ENCODE data around the gene HADHA. TPM values are rescaled to one million over a fixed set of nuclear protein-coding genes. Genes with fewer than 3 reads are reported as not detected.

The HADHA gene
- polyA plus RNA-seq, 1 of the 3 experiments (the other 2 are of a cell fraction), result 64.3 TPM

DNA sequence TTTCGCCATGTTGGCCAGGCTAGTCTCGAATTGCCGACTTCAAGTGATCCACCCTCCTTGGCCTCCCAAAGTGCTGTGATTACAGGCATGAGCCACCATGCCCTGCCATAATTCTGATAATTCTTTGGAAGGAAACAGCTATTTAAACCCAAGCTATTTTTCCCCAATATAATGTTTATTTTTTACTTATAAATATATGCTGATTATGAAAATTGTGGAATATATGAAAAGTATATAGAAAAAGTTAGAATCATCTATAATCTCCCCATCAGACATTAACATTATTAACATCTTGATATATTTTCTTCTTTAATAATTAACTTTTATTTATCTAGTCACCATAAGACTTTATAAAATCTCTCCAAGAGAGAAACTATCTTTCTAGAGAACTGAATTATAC lies 41.5 kb upstream of the HADHA start:
- CTCF ChIA-PET, result interaction anchor here (0.7 to 1.2 kb wide), 2 partner anchors 22 to 210 kb away, joined by 3 read pairs; no protein-coding TSS in a partner anchor
- WGBS (ENCODE audit: low lambda C conversion rate), result 100% methylated on average over 3 of the region's 3 CpGs
- Histone ChIP-seq H2AFZ (ENCODE audit: low read depth) (no peak overlapping the region), H3K4me3 (ENCODE audit: low read depth in 2 of 2, low read length in 1 of 2) (no peak overlapping the region), H3K4me2 (no peak overlapping the region), H3K79me2 (ENCODE audit: insufficient read depth) (no peaks in the 10 kb centered on the region), H3K27ac (ENCODE audit: low read depth in 2 of 2, low read length in 1 of 2) (no peak overlapping the region), H3F3A (replicated peaks; ENCODE audit: insufficient read depth) (peaks cover 10% of the 10 kb centered on the region), H3K36me3 (replicated peaks in 1 of 2; ENCODE audit: control insufficient read depth in 1 of 2, insufficient read depth in 2 of 2, low read length in 1 of 2) (peaks cover 49 to 60% of the 10 kb centered on the region in 2 experiments), H3K9me2 (no peaks in the 10 kb centered on the region), H3K27me3 (ENCODE audit: insufficient read depth) (no peaks in the 10 kb centered on the region), H4K20me1 (ENCODE audit: insufficient read depth) (no peaks in the 10 kb centered on the region), H3K9me3 (no peaks in the 10 kb centered on the region), H3K4me1 (ENCODE audit: control insufficient read depth in 1 of 2, insufficient read depth in 2 of 2, low read depth in 1 of 2, low read length in 1 of 2) (no peaks in the 10 kb centered on the region), H3K9ac (no peak overlapping the region)
- DNase-seq, result no peak
- POLR2A ChIA-PET, result no interaction called here
- TF ChIP-seq YY1 (IDR thresholded peaks at IDR 0.05; ENCODE audit: low read depth) (no peak), TAF1 (IDR thresholded peaks at IDR 0.05; ENCODE audit: borderline replicate concordance, low read depth, low read length) (no peak), POLR2AphosphoS5 (IDR thresholded peaks at IDR 0.05; ENCODE audit: low read depth, low read length) (no peak), FOSL2 (IDR thresholded peaks at IDR 0.05; ENCODE audit: borderline replicate concordance, low read depth) (no peak), NRF1 (IDR thresholded peaks at IDR 0.05; ENCODE audit: low read depth, low read length) (no peak), SIN3A (IDR thresholded peaks at IDR 0.05; ENCODE audit: borderline replicate concordance, low read depth, low read length) (no peak), RAD21 (IDR thresholded peaks at IDR 0.05; ENCODE audit: low read length) (no peak), EP300 (IDR thresholded peaks at IDR 0.05; ENCODE audit: borderline replicate concordance in 1 of 2, low read depth in 1 of 2, low read length in 1 of 2) (no peak), TEAD4 (IDR thresholded peaks at IDR 0.05; ENCODE audit: borderline replicate concordance, insufficient read depth) (no peak), ELF1 (IDR thresholded peaks at IDR 0.05) (no peak), JUND (IDR thresholded peaks at IDR 0.05) (no peak), GABPA (IDR thresholded peaks at IDR 0.05; ENCODE audit: low read depth) (no peak), GATA2 (CRISPR knock-in tag; IDR thresholded peaks at IDR 0.05) (no peak)
- TF ChIP-seq, protein P1, sequence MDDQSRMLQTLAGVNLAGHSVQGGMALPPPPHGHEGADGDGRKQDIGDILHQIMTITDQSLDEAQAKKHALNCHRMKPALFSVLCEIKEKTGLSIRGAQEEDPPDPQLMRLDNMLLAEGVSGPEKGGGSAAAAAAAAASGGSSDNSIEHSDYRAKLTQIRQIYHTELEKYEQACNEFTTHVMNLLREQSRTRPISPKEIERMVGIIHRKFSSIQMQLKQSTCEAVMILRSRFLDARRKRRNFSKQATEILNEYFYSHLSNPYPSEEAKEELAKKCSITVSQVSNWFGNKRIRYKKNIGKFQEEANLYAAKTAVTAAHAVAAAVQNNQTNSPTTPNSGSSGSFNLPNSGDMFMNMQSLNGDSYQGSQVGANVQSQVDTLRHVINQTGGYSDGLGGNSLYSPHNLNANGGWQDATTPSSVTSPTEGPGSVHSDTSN (IDR thresholded peaks at IDR 0.05), result no peak
- TF ChIP-seq, protein P2, sequence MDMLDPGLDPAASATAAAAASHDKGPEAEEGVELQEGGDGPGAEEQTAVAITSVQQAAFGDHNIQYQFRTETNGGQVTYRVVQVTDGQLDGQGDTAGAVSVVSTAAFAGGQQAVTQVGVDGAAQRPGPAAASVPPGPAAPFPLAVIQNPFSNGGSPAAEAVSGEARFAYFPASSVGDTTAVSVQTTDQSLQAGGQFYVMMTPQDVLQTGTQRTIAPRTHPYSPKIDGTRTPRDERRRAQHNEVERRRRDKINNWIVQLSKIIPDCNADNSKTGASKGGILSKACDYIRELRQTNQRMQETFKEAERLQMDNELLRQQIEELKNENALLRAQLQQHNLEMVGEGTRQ (IDR thresholded peaks at IDR 0.05; ENCODE audit: borderline replicate concordance, low read depth, low read length), result no peak
- TF ChIP-seq, protein P3, sequence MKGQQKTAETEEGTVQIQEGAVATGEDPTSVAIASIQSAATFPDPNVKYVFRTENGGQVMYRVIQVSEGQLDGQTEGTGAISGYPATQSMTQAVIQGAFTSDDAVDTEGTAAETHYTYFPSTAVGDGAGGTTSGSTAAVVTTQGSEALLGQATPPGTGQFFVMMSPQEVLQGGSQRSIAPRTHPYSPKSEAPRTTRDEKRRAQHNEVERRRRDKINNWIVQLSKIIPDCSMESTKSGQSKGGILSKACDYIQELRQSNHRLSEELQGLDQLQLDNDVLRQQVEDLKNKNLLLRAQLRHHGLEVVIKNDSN (IDR thresholded peaks at IDR 0.05; ENCODE audit: borderline replicate concordance, low read depth), result no peak
- TF ChIP-seq, protein P4, sequence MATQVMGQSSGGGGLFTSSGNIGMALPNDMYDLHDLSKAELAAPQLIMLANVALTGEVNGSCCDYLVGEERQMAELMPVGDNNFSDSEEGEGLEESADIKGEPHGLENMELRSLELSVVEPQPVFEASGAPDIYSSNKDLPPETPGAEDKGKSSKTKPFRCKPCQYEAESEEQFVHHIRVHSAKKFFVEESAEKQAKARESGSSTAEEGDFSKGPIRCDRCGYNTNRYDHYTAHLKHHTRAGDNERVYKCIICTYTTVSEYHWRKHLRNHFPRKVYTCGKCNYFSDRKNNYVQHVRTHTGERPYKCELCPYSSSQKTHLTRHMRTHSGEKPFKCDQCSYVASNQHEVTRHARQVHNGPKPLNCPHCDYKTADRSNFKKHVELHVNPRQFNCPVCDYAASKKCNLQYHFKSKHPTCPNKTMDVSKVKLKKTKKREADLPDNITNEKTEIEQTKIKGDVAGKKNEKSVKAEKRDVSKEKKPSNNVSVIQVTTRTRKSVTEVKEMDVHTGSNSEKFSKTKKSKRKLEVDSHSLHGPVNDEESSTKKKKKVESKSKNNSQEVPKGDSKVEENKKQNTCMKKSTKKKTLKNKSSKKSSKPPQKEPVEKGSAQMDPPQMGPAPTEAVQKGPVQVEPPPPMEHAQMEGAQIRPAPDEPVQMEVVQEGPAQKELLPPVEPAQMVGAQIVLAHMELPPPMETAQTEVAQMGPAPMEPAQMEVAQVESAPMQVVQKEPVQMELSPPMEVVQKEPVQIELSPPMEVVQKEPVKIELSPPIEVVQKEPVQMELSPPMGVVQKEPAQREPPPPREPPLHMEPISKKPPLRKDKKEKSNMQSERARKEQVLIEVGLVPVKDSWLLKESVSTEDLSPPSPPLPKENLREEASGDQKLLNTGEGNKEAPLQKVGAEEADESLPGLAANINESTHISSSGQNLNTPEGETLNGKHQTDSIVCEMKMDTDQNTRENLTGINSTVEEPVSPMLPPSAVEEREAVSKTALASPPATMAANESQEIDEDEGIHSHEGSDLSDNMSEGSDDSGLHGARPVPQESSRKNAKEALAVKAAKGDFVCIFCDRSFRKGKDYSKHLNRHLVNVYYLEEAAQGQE (IDR thresholded peaks at IDR 0.05; ENCODE audit: low read depth, low read length), result no peak
- TF ChIP-seq, protein P5, sequence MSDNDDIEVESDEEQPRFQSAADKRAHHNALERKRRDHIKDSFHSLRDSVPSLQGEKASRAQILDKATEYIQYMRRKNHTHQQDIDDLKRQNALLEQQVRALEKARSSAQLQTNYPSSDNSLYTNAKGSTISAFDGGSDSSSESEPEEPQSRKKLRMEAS (IDR thresholded peaks at IDR 0.05; ENCODE audit: low read depth), result no peak

Data from SK-N-SH (cell line).